Middle frontal gyrus (tissue), 1 donor: ENCODE measurements around the gene MAN2B2.
"Not testable (repeated sequence)": the region's sequence is repeated elsewhere in the genome, so short reads cannot be mapped to it uniquely, and the experiment has no call there.

Experiments
- DNase-seq: peaks from one replicate; pipeline ENCODE4 v3.0.0-alpha.2; 2015; ENCODE audit warnings: low spot score; ENCODE audit errors: extremely low spot score

Gene MAN2B2

DNA sequence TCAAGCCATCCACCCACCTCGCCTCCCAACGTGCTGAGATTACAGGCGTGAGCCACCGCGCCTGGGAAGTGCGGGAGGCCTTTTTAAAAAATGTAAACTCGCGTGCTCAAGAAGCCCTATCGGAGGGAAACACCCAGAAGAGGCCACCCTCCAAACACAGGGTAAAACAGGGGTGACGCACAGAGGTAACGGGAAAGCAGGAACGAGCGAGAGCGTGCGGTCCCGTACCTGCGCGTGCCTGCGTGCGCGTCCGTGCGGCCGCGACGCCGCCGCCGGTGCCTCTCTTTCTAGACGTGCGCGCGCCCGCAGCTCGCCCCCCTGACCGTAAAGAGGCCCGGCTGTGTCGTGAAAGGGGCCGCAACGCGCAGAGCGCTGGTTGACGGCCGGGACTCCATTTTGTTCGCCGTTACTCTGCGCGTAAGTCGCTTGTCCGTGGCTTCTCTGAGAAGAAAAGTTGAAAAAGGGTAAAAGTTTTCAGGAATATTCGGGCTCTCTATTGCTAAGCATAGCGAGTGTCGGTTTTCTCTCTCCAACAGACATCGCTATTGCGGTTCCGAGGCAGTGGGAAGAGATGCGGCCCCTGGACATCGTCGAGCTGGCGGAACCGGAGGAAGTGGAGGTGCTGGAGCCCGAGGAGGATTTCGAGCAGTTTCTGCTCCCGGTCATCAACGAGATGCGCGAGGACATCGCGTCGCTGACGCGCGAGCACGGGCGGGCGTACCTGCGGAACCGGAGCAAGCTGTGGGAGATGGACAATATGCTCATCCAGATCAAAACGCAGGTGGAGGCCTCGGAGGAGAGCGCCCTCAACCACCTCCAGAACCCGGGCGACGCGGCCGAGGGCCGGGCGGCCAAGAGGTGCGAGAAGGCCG is 65.5 kb downstream of the MAN2B2 start, which contains the start of gene MRFAP1:
MRFAP1 (plus strand) TSS at position 394 of the 872 bp plus-strand sequence; CDS start at position 572, 178 bp downstream.
- peak; percentile 83 for DNase-seq

GRCh38 chr4:6641164-6641970 is 66.4 kb downstream of the MAN2B2 start:
- no peak for DNase-seq

- no peak for DNase-seq
Observed at GRCh38 chr4:6641971-6642320, 67.0 kb downstream of the MAN2B2 start.

DNA sequence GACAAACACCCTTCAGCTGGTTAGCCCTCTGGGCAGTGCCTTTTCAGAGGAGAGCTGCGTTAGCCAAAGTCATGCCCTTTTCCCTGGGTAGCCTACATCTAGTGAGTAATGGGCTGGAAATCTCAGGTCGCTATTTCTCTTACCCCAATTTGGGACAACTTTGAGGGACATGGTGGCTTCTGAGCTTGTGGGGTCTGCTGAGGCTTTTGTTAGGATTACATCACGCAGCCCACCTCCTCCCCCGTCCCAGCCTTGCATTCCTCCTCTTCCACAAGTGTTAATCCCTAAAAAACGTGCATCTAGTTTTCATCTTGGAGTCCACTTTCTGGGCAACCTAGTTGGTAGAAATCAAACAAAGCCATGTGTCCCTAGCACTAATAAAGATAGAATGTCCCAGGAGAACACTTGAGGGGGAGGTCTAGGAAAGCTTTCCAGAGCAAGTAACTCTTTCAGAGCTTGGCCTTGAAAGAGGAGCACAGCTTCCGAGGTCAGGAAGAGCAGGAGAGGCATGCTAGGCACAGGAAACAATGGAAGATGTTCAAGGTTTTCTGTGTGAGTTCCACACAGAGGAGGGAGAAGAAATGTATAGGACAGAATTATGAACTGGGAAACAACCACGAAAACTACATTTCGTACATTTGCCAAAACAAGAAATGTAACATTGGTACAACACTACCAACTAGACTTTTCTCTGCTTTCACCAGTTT is 68.3 kb downstream of the MAN2B2 start:
- no peak for DNase-seq

GRCh38 chr4:6644792-6645530 is 70.0 kb downstream of the MAN2B2 start:
- DNase-seq: no peak

DNA sequence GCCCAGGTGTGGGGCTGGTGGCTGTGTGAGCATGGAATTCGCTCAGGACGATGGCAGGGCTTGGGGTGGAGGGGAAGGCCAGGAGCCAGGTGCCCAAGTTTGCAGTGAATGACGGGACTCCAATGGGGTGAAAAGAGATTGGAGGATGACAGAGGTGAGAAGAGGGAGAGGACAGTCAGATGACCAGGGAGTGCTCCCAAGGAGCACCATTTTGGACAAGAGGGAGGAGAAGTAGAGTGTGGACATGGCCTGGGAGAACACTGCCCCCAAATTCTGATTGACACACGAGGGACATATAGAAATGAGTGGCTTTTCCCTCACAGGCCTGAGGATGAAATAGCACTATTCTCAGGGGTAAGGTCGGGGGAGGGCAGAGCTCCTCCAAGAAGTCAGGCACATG is 72.2 kb downstream of the MAN2B2 start:
- DNase-seq: no peak

DNA sequence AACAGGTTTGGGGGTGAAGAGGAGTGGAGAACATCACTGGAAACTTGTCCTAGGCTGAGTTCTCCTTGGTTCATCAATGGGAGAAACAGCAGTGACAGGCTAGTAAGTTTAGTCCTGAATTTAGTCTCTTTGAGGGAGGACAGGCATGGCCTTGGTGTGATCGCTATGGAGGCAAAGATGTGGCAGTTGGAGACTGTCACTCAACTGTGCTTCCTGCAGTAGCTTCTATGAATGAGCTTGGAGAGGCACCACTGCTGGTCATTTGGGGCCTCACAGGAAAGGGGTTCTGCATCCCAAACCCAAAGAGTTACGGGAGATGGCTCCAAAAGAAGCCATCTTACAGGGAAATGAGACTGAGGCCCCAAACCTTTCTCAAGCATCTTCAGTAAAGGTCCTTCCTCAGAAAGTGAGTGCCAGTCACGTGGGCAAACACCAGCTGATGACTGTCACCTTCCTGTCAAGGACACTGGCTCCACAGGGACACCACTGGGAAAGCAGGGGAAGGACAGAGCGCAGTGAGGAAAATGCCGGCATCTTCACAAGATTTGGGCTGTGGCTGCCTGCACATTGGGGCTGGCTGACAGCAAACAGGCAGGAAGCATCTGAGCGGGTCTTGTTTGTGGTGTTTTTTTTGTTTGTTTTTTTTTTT is 72.7 kb downstream of the MAN2B2 start:
- no peak for DNase-seq

DNA sequence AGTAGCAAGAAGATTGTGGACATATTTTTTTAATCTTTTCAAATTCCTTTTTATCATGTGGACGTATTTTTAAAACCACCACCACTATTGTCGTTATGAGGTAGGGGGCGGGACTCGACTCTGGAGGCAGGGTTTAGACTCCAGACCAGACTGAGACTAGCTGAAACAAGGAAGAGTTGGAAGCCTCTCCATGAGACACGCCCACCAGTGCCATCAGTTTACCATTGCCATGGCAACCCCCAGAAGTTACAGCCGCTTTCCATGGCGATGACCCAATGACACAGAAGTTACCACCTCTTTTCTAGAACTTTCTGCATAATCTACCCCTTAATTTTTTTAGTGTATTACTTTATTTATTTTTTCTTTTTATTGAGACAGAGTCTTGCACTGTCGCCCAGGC is 74.2 kb downstream of the MAN2B2 start:
- no peak for DNase-seq

- not testable (repeated sequence) for DNase-seq
Observed at GRCh38 chr4:6654211-6654610, 79.2 kb downstream of the MAN2B2 start.

- DNase-seq: not testable (repeated sequence)
Observed at GRCh38 chr4:6655291-6655690, 80.3 kb downstream of the MAN2B2 start.

DNA sequence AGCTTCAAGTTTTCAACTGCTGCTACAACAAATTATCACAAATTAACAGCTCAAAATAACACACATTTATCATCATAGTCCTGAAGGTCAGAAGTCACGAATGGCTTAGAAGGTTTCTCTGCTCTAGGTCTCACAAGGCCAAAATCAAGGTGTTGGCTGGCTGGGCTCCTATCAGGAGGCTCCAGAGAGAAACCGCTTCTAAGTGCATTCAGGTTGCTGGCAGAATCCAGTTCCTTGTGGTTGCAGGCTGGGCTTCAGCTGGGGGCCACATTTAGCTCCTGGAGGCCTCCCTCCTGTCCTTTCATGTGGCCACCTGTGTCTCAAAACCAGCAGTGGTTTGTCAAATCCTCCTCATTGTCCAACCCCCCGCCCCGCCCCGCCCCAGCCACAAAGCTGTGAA is 80.9 kb downstream of the MAN2B2 start:
- no peak for DNase-seq

DNA sequence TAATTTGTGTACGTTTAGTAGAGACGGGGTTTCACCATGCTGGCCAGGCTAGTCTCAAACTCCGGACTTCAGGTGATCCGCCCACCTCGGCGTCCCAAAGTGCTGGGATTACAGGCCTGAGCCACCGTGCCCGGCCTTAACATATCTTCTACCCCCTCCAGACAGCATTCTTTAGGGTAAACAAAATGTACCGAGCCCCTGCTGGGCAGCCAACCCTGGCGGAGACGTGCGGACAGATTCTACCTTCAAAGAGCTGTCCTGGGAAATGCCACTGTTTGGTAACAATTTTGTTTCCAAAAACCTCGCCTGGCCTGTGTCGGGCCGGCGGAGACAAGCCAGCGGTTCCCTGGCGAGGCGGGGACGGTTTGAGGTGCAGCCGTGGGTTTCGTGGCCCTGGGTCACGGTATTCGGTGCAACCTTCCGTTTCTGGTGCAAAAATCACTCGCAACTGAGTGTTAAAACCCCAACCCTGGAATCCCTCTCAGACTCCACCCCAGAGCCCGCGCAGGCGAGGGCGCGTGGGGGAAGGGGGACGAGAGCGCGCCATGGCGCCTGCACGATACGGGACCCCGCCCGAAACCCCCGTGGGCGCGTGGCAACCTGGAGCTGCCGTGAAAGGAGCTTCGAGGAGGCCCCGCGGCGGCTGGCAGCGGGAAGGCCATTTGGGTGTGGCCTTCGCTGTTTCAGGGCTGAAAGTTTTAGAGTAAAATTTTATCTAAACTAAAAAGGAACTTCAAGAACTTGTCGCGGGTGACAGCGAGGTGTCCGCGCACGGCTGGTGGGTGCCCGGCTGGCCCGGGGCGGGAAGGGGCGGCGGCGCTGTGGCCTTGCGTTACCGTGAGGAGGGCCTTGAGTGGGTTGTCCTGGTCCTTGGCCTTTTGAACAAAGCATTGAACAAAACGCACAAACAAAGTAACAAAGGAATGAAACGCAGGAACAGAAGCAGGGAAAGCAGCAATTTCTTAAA is 82.5 kb downstream of the MAN2B2 start:
- DNase-seq: no peak

DNA sequence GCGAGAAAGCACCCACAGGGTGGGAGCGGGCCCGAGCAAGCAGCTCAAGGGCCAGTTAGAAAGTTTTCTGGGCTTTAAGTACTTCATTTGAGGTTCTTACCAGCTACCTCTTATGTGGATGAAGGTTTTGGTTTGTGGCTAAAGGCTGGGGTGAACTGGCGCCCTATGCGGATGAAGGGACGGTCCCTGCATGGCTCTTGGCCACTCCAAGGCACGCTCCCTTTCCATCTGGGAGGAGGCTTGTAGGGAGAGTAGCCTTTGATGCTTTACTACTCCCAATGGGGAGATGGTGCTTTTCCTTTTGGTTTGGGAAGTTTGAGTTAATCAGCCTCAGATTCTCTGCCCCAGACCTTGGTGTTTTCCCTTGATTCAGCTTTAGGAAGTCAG is 83.2 kb downstream of the MAN2B2 start:
- no peak for DNase-seq

DNA sequence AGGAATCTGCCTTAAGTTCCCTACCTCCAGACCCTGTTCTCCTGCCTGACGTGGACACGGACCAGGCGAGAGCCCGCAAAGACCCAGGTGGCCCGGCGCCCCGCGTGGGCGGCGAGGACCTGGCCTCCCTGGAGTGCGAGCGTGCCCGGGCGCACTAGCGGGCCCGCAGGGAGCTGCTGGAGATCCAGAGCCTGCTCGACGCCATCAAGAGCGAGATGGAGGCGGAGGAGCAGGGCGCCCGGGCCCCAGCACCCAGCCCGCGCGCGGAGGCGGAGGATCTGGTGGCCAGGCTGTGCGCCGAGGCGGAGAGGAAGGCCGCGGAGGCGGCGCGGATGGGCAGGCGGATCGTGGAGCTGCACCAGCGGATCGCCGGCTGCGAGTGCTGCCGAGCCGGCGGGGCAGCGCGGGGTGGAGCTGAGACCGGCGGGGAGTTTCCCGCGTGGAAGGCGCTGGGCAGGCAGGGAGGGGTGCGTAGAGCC is 83.6 kb downstream of the MAN2B2 start:
- no peak for DNase-seq

GRCh38 chr4:6659897-6660296 is 84.9 kb downstream of the MAN2B2 start:
- DNase-seq: no peak

DNA sequence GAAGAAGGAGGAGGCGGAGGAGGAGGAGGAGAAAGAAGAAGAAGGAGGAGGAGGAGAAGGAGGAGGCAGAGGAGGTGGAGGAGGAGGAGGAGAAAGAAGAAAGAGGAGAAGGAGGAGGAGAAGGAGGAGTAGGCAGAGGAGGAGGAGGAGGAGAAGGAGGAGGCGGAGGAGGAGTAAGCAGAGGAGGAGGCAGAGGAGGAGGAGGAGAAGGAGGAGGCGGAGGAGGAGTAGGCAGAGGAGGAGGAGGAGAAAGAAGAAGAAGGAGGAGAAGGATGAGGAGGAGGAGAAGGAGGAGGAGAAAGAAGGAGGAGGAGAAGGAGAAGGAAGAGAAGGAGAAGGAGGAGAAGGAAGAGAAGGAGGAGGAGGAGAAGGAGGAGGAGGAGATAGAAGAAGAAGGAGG is 85.4 kb downstream of the MAN2B2 start:
- DNase-seq: no peak

GRCh38 chr4:6662591-6662990 is 87.6 kb downstream of the MAN2B2 start:
- no peak for DNase-seq

DNA sequence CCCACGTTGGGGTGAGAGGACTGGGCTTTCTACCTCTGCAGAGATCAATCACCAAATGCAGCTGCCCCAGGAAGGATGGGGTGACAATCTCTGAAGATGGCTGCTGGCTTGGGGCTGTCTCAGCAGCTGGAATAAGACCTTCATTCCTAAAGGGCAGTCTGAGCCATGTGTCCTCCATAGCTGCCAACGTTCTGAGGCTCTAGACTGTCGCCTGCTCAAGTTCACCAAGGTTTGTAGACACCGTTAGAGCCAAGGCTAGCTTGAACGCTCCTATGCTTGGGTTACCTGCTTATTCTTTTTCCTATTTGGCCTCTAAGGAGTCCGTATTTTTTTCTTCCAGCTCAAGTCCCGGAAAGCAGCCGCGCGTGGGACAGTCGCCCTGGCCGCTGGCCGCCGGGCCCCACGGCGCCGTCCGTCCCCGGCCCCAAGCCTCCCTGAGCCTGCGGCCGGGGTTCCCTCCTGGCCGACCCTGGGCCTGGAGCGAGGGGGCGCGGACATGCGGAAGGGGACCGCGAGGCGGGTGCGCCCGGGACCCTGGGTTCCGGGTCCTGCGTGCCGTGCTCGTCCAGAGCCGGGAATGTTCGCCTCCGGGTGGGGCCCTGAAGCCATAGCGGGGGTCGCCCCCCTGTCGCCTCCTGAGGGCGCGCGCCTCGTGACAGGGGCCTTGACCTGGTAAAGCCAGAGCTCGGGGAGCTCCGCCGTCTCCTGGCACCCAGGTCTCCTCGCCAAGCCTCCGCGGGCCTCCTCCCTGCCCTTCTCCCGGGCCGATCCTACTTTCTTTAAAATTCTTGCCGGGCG is 88.8 kb downstream of the MAN2B2 start:
- DNase-seq: no peak

DNA sequence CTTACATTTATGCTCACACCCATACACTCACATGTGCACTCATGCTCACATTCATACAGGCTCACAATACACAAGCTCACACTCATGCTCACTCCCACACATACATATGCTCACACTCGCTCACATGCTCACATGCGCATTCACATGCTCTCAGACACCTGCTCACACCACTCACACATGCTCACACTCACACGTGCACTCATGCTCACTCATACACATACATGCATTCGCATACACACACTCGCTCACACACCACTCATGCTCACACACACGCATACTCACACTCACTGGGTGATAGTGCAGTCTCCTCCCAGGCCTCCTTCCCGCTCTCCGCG is 90.3 kb downstream of the MAN2B2 start:
- no peak for DNase-seq
